ENCODE results near the gene B4GALT5.

Gene B4GALT5

DNA sequence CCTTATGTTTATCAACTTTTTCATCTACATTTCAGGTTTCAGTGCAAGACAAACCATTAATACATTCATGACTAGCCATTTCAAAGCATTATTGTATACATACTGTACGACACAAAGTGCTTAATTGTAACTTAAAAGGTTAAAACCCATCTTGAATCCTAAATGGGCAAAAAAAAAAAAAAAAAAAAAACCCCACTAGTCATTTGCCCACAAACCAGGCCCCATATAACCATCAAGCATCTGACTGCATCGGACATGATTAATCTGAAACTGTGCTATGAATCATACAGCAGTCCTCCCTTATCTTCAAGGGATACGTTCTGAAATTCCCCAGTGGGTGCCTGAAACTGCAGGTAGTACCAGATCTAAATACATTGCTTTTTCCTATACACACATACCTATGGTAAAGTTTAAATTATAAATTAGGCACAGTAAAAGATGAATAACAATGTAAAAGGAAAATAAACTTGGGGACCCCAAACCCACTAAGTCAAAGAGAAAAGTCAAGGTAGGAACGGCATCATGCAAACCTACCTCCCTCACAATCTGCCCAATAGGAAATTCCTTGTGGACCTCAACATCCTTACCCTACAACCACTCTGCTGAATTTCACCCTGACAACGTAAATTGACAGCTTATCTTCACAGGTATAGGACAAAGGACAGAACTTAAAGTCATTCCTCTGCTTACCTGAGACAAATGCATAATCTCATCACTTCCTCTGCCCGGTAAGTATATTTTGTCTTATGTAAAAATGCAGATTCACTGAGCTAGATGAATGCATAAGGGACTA, 14.3 kb downstream of the B4GALT5 start:
- DNase-seq: no peak

DNA sequence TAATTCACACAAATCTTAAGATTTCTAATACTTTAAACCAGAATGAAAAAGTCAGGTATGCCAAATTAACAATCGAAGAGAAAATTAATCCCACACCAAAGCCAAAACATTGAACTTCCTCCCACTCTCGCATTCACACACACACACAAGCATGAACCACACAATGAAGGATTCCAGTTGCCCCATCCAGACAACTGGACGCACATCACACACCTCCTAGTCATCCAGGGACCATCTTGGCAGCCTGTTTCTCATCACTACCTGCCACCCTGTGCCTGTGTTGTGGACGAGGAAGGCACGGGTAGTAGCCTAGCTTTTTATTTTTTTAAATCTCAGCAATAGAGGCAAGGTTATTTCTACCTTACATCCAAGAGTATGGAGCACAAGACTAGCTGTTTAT, 15.2 kb downstream of the B4GALT5 start:
- DNase-seq: no peak

DNA sequence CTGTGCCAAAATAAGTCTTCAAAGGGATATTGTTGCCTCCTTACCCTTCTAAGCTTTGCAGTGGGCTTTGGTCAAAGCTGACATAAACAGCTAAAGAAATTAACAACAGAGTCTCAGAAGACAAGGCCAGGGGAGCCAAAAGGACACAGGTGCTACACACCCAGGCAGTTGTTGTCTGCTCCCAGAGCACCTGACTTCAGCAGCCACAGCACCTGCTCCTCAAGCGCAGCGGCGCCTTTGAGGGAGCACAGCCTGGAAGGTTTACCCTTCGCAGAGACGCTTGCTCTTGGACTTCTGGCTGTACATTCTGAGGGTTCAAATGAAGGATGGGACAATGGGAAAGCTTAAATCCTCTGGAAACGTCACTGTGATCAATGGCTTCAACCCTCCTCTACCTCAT, 16.6 kb downstream of the B4GALT5 start:
- no peak for DNase-seq

DNA sequence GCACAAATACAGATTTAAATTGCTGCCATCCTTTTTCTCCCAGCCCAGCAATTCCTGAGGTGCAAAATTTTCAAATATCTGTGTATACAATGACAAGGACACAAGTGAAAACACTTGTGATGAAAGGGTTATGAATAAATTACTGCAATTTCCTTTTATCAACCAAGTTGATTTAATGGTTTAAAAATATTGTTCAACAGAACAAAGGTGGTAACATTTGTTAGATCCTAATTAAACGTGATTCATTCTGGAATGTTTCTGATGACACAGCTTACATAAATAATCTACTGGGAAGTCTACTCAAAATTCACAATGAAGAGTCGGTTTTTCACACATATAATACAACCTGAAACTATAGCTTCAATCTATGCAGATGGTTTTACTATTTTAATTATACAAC, 17.1 kb downstream of the B4GALT5 start:
- no peak for DNase-seq

DNA sequence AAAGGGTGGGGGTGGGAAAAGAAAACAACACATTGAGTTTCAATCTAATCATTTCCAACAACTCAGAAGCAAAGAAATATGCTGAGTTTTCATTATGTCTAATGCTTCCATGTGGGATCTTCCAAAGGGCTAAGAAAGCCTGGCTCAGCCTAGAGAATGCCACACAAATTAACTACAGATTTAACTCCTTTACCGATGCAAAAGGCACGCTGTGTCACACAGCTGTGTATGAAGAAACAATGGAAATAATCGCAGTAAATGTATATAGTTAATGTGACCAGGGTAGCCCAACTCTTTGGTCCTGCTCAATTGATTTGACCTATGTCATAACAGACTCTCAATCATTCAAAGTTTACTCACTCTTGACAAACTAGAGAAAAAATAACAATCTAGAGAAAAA, 17.8 kb downstream of the B4GALT5 start:
- DNase-seq: no peak

DNA sequence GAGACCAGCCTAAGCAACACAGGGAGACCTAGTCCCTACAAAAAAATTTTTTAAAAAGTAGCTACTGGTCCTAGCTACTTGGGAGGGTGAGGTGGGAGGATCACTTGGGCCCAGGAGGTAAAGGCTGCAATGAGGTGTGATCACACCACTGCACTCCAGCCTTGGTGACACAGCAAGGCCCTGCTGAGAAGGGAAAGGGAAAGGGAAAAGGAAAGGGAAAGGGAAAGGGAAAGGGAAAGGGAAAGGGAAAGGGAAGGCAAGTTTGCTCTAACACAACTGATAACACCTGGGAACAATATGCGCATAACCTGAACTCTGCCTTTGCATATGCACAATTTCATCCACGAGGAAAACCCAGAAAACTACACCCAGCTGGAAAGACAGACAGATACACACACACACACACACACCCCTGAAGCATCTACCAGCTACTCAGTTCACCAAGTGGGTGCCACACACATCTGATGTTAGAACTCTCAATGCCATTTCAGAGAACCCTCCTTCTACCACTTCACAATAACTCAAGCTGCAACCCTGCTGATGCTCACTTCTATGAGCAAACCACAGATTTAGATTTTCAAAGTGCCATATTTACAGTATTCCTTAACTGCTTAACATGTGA, 19.1 kb downstream of the B4GALT5 start:
- no peak for DNase-seq

DNA sequence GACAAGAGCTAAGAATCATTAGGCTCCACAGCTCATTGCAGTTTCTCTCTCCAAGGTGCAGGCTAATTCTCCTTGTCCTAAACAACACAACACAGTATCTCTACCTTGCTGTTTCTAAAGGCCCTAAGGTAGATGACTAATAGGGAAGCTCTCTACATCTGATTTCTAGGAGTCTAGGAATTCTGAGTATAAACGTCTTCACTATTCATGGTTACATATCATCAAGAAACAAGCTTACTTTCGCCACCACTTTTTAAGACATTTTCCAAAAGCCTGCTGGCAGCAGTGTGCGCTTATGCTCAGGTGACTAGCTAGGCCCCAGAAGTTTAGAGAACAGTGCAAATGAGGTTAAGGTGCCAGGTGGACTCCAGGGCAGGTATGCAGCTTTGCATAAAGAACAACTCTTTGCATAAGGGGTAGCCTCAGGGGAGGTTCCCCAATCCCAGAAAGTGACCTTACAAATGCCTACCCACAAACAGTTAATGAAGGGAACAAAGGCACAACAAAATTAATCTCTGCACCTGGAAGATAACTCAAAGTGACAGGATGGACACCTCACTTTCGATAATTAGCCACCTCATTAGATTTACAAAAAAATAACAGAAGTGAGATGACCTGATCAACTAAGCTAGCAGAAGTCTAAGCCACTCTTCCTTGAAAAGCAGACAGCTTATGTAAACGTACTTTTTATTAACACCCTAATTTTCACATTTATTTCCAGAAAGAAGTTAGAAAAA, 20.1 kb downstream of the B4GALT5 start:
- DNase-seq: no peak

DNA sequence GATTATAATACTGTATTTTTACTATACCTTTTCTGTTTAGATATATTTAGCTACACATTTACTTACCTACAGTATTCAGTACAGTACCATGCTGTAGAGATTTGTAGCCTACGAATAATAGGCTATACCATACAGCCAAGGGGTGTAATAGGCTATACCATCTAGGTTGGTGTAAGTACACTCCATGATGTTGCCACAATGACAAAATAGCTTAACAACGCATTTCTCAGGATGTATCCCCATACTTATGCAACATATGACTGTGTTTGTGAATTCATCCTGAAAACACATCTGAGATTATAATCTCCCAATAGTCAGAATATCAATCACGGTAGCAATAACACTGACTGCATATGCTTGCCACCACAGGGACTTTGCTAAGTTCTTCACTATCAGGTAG, 20.7 kb downstream of the B4GALT5 start:
- DNase-seq: no peak

DNA sequence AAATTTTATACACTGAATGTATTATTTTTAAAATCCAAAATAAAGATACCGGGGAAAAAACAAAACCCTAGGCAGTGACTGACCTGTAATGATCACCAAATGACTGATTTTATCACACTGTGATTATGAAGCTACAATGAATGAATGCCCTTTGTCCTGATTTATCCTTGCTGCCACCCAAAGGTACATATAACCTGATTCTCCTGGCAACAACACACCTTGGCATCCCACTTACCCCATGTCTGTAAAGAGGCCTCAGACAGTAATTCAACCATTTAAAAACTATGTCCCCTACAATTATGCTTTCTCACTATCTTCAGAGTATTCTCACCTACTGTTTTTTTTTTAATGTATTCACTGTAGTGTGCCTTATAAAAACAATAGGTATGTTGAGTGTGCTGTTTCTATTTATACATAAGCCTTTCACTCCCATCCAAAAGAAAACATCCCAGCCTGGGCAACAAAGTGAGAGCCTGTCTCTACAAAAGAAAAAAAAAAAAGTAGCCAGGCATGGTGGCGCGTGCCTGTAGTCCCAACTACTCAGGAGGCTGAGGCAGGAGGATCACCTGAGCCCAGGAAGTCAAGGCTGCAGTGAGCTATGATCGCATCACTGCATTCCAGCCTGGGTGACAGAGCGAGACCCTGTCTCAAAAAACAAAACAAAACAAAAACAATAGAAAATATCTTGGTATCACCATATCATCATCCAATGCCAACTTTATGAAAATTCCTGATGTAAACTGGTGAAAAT, 21.7 kb downstream of the B4GALT5 start:
- DNase-seq: no peak

DNA sequence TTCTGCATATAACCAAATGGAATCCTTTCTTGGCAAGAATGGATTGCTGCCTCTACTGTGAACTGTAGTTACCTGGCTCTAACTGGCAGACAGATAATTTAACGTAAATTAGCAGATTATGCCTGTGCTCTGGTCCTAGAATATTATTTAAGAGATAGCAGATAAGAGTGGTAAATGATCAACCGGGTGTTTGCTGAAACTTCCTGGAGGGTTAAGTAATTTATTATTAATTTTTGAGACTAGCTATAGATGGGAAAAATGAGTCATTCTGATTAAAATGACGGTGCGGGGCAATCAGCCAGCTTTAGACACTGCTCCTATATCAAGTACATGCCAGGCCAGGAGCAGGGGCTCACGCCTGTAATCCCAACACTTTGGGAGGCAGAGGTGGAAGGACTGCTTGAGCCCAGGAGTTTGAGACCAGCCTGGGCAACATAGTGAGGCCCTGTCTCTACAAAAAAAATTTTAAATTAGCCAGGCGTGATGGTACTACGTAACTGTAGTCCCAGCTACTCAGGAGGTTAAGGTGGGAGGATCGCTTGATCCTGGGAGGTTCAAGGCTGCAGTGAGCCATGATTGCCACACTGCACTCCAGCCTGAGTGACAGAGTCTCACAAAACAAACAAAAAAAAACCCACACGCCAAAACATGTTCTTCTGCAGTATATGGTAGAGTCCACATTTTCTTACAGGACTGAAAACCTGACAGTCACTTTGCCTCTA, 22.6 kb downstream of the B4GALT5 start:
- peak; percentile 20 for DNase-seq

DNA sequence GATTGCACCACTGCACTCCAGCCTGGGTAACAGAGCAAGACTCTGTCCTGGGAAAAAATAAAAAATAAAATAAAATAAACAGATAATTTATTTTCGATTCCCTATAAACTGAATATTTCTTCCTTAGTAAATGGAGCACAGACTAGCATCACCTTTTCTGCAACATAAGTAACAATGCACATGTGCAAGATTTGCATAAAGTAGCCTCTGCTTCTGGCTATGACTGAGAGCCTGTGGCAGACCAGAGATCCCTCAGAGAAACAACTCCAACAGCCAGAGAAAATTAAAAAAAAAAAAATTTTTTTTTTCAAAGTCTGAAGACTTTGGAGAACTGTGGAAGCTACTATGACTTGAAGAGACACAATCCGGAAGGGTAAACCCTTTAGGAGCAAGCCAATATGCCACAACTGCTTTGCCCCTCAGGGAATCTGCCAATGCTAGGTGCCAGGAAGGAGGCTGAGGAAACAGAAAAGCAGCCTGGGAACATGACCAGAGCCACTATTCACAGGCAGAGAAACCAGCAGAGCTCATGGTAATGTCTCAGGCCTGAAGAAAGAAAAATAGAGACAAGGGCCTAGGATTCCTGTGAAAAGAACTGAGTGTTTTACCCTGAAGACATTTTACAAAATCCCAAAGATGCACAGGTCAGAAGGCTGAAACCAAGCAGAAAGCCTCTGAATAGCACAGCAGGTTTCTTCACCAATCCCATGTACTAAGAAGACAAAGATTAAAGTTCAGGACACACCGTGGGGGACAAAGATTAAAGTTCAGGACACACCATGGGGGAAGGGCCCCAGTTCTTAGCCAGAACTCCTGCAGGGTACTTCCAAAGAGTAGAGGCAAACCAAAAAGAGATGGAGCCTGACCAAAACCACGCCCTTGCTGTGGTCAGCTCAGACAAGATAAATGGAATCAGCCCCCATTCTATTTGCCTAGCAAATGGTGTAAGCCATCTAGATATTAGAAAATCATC, 25.8 kb downstream of the B4GALT5 start:
- DNase-seq: no peak

DNA sequence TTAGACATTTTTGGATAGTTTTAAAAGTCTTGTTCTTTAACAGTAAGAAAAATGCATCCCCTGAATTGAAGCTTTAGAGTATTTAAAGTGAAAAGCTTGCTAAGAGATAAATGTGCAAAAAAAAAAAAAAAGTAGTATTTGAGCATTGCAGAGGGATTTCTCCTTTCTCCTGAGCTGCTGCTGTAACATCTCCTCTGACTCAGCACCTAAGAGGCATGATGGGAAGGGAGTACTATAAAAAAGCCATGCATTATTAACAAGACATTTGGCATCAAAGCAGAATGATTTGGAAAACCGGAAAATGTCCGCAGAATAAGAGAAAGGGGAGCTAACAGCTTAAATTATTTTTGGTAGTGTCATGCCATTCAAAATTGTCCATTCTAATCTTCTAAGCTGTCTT, 27.9 kb downstream of the B4GALT5 start:
- DNase-seq: no peak

DNA sequence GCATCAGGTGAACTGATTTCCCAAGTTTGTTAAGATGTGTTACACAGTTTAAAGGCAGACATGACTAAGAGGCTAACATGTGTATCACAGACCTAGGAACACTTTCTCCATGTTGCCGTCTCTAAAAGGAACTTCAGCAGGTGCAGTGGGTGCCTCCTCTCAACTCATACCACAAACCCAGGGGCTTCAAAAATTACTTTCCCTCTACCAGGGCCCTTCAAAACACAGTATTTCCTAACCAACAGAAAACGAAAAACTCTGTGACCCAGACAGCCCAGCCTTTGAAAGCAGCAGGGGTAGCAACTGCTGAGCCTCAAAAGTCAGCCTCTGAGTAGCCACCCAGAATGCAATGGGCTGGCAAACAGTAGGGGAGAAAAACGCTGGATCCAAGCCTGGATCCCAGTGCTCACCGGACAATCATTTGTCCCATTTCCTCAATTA, 28.5 kb downstream of the B4GALT5 start:
- DNase-seq: no peak

DNA sequence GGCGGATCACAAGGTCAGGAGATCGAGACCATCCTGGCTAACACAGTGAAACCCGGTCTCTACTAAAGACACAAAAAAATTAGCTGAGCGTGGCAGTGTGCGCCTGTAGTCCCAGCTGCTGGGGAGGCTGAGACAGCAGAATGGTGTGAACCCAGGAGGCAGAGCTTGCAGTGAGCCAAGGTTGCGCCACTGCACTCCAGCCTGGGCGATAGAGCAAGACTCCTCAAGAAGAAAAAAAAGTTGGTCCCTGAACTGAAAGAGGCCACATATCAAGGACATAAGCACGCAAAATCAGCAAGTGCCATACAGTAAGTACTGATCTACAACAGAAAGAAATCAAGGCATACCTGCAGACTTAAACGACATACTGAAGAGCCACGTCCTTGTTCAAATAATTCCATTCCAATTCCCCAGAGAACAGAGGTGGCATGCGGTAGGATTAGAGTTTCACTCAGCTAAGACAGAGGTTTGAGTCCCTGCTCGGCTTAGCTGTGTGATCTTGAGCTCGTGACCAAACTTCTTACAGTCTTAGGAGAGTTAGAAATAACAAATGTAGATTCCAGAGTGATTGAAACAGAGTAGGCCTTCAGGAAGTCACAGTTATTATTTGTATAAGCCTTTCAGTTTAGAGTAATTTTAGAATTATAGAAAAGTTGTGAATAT, 29.2 kb downstream of the B4GALT5 start:
- no peak for DNase-seq

DNA sequence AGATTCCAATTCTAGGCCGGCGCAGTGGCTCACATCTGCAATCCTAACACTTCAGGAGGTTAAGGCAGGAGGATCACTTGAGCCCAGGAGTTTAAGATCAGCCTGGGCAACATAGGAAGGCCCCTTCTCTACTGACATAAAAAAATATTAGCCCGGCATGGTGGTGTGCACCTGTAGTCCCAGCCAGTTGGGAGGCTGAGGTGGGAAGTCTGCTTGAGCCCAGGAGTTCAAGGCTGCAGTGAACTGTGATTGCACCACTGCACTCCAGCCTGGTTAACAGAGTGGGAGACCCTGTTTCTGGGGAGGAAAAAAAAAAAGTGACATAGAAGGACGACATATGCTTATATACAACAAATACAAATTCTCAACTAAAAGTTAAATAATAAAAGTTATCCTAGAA, 30.9 kb downstream of the B4GALT5 start:
- no peak for DNase-seq

DNA sequence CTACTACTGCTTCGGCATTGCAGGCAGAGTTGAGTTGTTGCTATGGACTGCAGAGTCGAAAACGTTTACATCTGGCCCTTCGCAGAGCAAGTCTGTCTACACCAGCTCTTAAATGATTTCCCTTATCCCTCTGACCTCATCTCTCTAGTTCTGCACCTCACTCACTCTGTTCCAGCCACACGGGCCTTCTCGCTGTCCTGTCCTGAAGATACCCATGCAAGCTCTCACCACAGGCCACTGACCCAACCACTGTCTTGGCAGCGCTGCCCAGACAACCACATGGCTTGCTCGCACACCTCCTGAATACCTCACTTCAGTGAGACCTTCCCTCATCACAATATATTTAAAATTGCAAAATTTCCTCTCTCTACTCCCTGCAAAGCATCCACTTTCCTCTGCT, 31.4 kb downstream of the B4GALT5 start:
- no peak for DNase-seq

DNA sequence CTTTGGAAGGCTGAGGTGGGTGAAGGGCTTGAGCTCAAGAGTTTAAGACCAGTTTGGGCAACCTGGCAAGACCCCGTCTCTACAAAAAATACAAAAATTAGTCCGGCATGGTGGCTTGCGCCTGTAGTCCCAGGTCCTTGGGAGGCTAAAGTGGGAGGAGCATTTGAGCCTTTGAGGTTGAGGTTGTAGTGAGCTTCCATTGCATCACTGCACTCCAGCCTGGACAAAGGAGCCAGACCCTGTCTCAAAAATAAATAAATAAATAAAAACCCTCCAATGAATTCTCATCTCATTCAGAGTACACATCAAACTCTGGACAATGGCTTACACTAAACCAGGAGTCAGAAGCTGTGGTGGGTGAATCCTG, 31.8 kb downstream of the B4GALT5 start:
- no peak for DNase-seq

DNA sequence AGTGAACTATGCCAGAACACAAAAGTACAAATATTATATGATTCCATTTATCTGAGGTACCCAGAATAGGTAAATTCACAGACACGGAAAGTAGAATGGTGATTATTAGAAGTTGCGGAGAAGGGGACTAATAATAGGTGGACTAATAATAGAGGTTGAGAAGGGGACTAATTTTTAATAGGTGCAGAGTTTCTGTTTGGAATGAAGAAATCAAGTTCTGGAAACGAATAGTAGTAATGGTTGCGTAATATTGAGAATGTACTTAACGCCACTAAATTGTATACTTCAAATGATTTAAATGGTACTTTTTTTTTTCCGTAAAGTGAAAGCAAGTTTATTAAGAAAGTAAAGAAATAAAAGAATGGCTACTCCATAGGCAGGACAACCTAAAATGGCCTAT, 33.2 kb downstream of the B4GALT5 start:
- no peak for DNase-seq

DNA sequence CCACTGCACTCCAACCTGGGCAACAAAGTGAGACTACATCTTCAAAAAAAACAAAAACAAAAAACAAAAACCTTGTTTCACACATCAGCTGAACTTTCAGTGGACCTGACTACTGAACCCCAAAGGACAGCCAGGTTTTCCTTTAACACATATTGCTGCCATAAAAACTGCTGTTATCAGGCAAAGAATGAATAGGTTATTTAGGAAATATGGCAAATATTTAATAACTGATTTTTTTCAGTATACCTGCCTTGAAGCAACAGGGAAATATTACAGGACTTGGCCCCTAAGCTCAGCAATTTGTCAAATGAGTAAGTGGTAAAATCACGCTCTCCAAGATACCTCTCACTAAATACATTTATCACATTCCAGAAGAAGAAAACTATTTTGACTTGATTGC, 34.0 kb downstream of the B4GALT5 start:
- no peak for DNase-seq

DNA sequence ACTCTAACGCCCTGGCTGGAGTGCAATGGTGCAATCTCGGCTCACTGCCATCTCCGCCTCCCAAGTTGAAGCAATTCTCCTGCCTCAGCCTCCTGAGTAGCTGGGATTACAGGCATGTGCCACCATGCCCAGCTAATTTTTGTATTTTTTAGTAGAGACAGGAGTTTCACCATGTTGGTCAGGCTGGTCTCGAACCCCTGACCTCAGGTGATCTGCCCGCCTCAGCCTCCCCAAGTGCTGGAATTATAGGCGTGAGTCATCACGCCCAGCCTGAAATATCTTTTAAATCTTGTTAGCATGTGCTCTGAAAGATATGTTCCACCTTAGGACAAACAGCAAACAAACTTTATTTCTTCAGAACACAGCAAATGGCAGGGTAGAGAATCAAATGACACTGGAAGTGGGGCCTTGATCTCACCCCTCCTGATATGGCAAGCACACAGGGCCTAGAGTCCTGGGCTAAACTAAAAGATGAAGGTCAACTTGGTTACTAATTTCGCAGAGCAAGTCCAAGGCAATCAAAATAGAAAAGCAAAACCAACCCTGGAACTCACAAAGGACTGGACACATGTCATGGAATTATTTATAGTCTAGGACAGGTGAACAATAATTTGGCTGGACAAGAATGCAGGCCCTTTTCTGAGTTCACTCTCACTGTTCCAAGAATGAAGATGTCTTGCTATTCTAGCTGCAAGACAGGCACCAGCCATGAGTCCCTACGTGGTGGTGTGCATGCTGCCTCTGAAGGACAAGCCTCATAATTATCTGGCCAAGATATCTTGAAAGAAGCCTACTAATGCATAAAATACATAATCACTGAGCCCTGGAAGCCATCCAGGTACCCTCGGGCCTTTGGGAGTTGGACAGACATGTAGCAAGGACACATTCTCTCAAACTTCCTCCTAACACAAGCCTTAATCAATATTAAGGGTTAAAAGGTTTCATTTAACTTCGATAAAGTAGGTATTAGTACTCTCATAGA, 35.6 kb downstream of the B4GALT5 start:
- no peak for DNase-seq

Data from NCI-H2227 treated with DMSO at 0.1 percent for 48 hours (cell line).